Activated naive CD4-positive, alpha-beta T cell (primary cell): ENCODE measurements around the gene SHROOM3.

ENCODE experiments used
- DNase-seq, 4 experiments: peaks; one replicate each; lab custom pipeline; 2025; lab: John Stamatoyannopoulos, UW

SHROOM3 gene

DNA sequence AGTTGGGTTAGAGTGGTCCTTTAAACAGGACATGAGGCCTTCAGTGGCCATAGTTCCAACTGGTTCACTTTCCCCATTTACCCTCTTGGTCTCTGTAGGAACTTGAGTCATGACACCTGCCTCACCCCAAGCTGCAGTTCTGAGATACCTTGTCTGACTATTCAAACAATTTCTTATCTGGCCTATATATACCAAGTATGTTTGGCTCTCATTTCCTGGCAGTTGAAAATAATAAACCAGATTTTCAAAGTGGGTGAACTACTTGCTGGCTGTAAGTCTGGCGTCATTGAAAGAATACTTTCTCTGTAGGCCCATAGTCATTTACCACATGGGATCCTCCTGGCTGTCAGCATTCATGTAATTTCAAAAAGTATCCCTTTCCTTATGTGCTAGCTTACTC lies 228.8 kb downstream of the SHROOM3 start:
- DNase-seq: no peak

- no peak for DNase-seq
These were observed 230.1 kb downstream of the SHROOM3 start for GRCh38 chr4:76665153-76665552.

GRCh38 chr4:76665721-76666120 lies 230.7 kb downstream of the SHROOM3 start:
- DNase-seq: no peak

DNA sequence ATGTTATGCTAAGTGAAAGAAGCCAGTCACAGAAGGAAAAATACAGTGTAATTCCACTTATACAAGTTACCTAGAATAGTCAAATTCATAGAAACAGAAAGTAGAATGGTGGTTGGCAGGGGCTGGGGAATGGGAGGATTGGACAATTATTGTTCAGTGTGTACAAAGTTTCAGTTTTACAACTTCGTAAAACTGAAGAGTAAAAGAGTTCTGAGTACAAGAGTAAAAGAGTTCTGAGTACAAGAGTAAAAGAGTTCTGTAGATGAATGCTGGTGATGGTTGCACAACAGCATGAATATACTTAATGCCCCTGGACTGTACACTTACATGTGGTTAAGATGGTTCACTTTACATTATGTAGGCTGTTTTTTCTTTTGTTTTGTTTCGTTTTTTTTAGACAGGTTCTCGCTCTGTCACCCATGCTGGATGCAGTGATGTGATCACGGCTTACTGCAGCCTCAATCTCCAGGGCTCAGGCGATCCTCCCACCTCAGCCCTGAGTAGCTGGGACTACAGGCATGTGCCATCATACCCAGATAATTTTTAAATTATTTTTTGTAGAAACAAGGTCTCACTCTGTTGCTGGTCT lies 232.0 kb downstream of the SHROOM3 start:
- DNase-seq: no peak

DNA sequence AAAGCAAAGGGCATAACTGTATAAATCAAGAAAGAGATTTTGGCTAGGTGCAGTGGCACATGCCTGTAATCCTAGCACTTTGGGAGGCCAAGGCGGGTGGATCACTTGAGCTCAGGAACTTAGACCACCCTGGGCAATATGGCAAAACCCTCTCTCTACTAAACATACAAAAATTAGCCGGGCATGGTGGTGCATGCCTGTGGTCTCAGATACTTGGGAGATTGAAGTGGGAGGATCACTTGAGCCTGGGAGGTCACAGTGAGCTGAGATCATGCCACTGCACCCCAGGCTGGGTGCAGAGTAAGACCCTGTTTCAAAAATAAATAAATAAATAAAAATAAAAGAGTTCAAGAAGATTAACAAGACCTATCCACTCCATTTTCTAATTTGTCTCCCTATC lies 235.6 kb downstream of the SHROOM3 start:
- no peak for DNase-seq

DNA sequence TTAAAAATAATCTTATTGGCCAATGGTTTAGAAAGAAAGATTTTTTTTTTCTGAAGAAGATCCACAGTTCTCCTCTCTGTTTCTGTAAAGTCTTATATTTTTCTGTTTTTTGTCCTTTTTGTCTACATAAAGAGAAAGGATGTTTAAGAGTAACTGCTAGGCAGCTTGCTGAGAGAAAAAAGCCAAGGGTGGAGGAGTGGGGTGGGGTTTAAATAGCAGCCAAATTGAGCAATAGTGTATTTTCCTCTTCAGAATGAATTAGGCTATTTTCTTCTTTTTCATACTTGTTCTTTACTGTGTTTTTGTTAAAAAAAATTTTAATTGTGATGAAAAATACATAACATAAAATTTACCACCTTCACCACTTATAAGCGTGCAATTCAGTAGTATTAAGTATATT lies 238.3 kb downstream of the SHROOM3 start:
- DNase-seq: no peak

DNA sequence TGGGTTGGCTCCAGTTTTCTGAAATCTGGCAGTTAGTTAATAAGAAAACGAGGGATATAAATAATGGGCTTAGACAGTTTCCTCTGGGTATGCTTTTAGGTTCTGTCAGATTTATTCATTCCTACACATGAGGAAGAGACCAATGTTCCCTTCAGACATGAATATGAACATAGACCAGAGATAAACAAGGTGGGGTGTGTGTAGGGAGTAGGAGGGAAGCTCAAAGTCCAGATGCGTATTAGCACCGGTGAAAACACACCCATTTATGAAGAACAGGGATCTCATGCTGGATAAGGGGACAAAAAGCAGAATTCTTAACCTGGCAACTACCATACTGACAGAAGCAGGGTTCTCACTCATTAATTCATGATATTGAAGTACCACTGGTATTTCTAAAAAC lies 240.0 kb downstream of the SHROOM3 start:
- DNase-seq: no peak

DNA sequence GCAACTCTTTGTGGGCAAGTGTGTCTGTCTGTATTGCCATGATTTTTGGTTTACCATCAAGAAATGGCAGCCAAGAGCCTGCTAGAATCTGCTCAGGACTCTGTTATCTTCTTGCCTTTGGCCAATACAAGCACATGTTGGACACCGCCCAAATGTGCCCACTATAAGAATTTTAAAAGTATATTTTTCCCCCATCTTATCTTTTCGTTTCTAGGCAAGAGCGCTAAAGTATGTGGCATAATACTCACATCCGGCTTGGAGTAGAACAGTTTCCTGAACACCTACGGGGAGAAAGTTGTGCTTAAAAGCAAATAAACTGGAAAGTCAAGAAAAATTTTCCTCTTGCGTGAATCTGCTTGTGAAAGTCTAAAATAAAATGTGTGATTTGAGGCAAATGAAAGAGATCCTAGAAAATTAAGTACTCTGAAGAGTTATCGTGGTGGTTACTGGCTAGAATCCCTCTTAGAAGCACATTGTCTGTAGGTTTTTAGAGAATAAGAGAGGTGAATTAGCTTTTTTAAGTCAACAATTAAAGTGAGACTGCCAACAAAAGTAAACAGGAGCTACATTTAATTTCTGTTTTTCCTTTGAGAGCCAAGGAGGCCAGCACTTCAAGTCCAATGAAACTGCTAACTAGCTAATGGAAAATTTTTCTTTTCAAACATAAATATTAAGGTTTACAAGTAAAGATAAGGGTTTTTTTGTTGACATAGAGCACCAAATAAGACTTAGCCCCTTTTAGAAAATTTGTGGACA lies 242.7 kb downstream of the SHROOM3 start:
- DNase-seq: no peak

DNA sequence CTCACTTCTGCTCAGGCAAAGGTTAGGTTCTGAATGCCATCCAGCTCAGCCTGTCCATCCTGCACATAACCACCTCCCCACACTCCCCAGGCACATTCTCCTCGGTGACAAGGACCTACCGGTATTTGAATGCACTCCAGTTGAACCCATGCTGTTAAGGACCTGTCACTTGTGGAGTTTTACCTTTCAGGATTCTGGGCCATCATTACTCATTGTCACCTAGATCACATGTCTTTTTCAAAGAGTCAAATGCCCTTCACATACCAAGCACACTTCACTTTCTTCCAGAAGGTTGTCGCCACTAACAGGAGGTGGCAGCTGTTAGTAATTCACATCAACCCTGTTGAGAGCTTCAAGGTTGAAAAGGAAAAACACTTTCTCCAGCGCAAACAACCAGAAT lies 244.7 kb downstream of the SHROOM3 start:
- DNase-seq: no peak

DNA sequence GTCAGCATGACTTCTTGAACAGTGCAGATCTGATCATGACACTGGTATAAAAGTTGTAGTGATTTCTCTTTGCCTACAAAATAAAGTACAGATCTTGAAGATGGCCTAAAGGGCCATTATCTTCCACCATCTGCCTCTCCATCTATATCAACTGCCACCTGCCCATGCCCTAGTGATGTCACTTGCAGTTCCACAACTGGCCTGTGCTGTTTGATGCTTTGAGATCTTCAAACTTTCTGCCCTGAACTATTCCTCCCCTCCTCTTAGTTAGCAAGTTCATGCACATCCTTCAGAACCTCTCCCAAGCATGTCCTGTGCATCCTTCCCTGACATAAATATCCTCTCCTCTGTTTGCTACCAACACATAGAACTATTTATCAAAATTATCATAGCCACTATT lies 245.9 kb downstream of the SHROOM3 start:
- no peak for DNase-seq

GRCh38 chr4:76681996-76682395 lies 247.0 kb downstream of the SHROOM3 start:
- no peak for DNase-seq

- DNase-seq: no peak
These were observed 248.1 kb downstream of the SHROOM3 start for GRCh38 chr4:76683144-76683543.

GRCh38 chr4:76687746-76688448 lies 252.9 kb downstream of the SHROOM3 start:
- DNase-seq: no peak

DNA sequence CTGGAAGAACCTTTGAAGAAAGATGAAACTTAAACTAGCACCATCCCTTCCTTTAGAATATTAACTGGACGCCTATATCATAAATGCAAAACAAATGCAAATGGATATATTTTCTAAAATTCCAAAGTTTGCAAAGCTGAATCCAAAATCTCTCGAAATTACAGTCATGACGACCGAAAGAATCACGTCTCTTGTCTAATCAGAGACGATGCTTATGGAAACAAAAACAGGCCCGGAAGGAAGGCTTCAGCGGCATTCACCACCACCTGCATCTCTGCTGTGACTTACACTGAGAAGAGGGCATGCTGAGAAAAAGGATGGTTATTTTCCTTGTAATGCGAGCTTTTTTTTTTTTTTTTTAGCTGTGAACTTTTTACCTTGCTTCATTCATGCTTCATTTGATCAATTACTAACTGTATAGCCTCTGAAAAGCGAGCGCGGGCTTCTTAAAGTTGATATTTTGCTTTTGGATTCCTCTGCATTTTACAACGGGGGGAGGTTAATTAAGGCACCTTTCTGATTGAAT lies 253.7 kb downstream of the SHROOM3 start:
- DNase-seq: no peak

GRCh38 chr4:76689145-76689817 lies 254.3 kb downstream of the SHROOM3 start:
- no peak for DNase-seq

GRCh38 chr4:76690011-76690905 lies 255.2 kb downstream of the SHROOM3 start:
- no peak for DNase-seq

DNA sequence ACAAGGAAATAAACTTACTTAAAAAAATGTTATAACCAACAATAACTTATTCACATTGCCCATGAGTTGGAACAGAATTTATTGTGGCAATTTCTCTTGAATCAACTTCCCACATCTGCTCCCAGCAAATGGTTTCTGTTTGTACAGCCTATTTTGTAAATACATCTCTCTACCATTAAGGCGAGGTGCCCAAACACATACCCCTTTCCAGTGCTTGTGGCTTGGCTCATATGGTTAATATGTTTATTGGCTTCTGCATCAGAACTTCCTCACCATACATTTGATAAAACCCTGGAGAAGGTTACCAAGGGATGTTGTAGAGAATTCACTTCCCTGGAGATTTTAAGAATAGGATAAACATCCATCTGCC lies 255.9 kb downstream of the SHROOM3 start:
- DNase-seq: no peak

GRCh38 chr4:76691807-76692582 lies 257.0 kb downstream of the SHROOM3 start:
- no peak for DNase-seq

GRCh38 chr4:76692761-76693160 lies 257.7 kb downstream of the SHROOM3 start:
- DNase-seq: no peak

DNA sequence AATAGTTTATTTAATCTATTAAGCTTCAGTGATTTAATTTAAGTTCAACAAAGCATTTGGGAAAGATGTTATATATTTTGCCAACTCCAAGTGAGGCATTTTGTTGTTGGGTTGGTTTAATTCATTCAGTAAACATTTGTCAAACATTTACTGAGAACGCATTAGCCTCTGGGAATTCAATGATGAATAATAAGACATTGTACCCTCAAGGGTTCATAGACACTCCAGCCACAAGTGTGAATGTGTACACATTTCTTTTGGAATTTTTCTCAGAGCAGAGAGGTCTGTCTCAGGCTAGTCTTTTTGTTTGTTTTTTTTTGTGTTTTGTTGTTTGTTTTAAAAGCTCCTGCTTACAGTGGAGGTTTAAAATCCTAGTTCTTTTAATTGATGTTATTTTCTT lies 259.0 kb downstream of the SHROOM3 start:
- DNase-seq: no peak

GRCh38 chr4:76696109-76696508 lies 261.1 kb downstream of the SHROOM3 start:
- no peak for DNase-seq
